B cell (primary cell): ENCODE results near the gene ELL. TPM values are rescaled to one million over a fixed set of nuclear protein-coding genes. Genes with fewer than 3 reads are reported as not detected.

ENCODE experiments used
- ATAC-seq: fragments of 200-7000 bp; cut with Tn5 transposase; one replicate; pipeline ENCODE4 v1.10.0; 2021; ENCODE audit warnings: low read depth, mild to moderate bottlenecking, moderate number of reproducible peaks, moderate library complexity
- CTCF ChIA-PET: fragments of 350-600 bp; sonication (Branson Sonifier 250); formaldehyde crosslinking; loops from one replicate; lab custom pipeline; 2021; ENCODE audit warnings: antibody characterized with exemption, inconsistent platforms; lab: Charles Lee
- POLR2A ChIA-PET: fragments of 350-600 bp; sonication (Branson Sonifier 250); formaldehyde crosslinking; loops from one replicate; lab custom pipeline; 2021; ENCODE audit warnings: antibody characterized with exemption; lab: Charles Lee
- DNase-seq: peaks from one replicate; pipeline ENCODE4 v3.0.0; 2013
- H2AFZ ChIP-seq: 2 replicates; pipeline ENCODE4 v1.6.1; 2012; ENCODE audit warnings: mild to moderate bottlenecking, low read depth, low read length; ENCODE audit not compliant: insufficient read depth, poor library complexity, severe bottlenecking
- H3K27ac ChIP-seq, 2 donors: 1 replicate in 1 of 2; 2 replicates in 1 of 2; pipeline ENCODE4 v1.5.1; 2012 to 2013; ENCODE audit warnings: low read length in 2 of 2, mild to moderate bottlenecking in 2 of 2, moderate library complexity in 1 of 2
- H3K27me3 ChIP-seq, 4 experiments: fragments of 200-600 bp in 1 of 4; sonication (generic) in 1 of 4; replicated peaks in 1 of 4; 1 replicate in 2 of 4; 2 replicates in 2 of 4; pipeline versions ENCODE4 v1.6.1 to v1.7.0; 2013 to 2016; ENCODE audit warnings: low read length in 3 of 4, mild to moderate bottlenecking in 2 of 4, mixed read lengths in 1 of 4, moderate library complexity in 1 of 4; ENCODE audit not compliant: insufficient read depth in 4 of 4, control insufficient read depth in 3 of 4; ENCODE audit errors: control extremely low read depth in 1 of 4
- H3K36me3 ChIP-seq, 2 experiments: replicated peaks in 1 of 2; 1 replicate in 1 of 2; 2 replicates in 1 of 2; pipeline versions ENCODE4 v1.6.1 to v1.7.1; 2013; ENCODE audit warnings: low read length in 1 of 2; ENCODE audit not compliant: insufficient read depth in 2 of 2, control insufficient read depth in 1 of 2; ENCODE audit errors: control extremely low read depth in 1 of 2, extremely low read depth in 1 of 2
- H3K4me1 ChIP-seq, 2 donors: fragments of 200-600 bp in 1 of 2; sonication (generic) in 1 of 2; 1 replicate in 1 of 2; 2 replicates in 1 of 2; pipeline versions ENCODE4 v1.5.1 to v1.6.1; 2013 to 2017; ENCODE audit warnings: low read length in 2 of 2; ENCODE audit not compliant: control insufficient read depth in 2 of 2, insufficient read depth in 2 of 2
- H3K4me2 ChIP-seq: replicated peaks from 2 replicates; pipeline ENCODE3; 2012; ENCODE audit warnings: mild to moderate bottlenecking, low read depth, low read length; ENCODE audit not compliant: poor library complexity, severe bottlenecking
- H3K4me3 ChIP-seq, 5 experiments: fragments of 200-600 bp in 1 of 5; sonication (generic) in 1 of 5; 1 replicate in 3 of 5; 2 replicates in 2 of 5; pipeline versions ENCODE4 v1.5.1 to v1.7.0; 2011 to 2016; ENCODE audit warnings: low read length in 4 of 5, mild to moderate bottlenecking in 4 of 5, low read depth in 2 of 5, control low read depth in 1 of 5, moderate library complexity in 1 of 5; ENCODE audit not compliant: insufficient read depth in 1 of 5; ENCODE audit errors: control extremely low read depth in 1 of 5, extremely low read depth in 1 of 5
- H3K79me2 ChIP-seq: fragments of 200-600 bp; sonication (generic); one replicate; pipeline ENCODE4 v1.6.0; 2016; ENCODE audit warnings: low read length; ENCODE audit not compliant: control insufficient read depth, insufficient read depth
- H3K9ac ChIP-seq: fragments of 200-600 bp; sonication (generic); 2 replicates; pipeline ENCODE4 v1.6.1; 2017; ENCODE audit warnings: mild to moderate bottlenecking, low read length, moderate library complexity
- H3K9me3 ChIP-seq, 3 donors: one replicate each; pipeline versions ENCODE4 v1.6.1 to v1.7.1; 2013; ENCODE audit warnings: low read length in 2 of 3; ENCODE audit not compliant: control insufficient read depth in 2 of 3, insufficient read depth in 1 of 3; ENCODE audit errors: control extremely low read depth in 1 of 3
- H4K20me1 ChIP-seq: 2 replicates; pipeline ENCODE4 v1.6.0; 2012; ENCODE audit warnings: mild to moderate bottlenecking, low read length; ENCODE audit not compliant: insufficient read depth, control insufficient read depth, poor library complexity, severe bottlenecking
- H3K27ac Mint-ChIP-seq: one replicate; pipeline ENCODE4 v1.8.0; 2021; ENCODE audit warnings: mixed read lengths
- H3K27me3 Mint-ChIP-seq: one replicate; pipeline ENCODE4 v1.8.0; 2021; ENCODE audit warnings: mixed read lengths
- H3K4me1 Mint-ChIP-seq: one replicate; pipeline ENCODE4 v1.8.0; 2021; ENCODE audit warnings: mixed read lengths
- H3K4me3 Mint-ChIP-seq: one replicate; pipeline ENCODE4 v1.8.0; 2021; ENCODE audit warnings: mixed read lengths
- H3K9me3 Mint-ChIP-seq: one replicate; pipeline ENCODE4 v1.8.0; 2022; ENCODE audit warnings: mixed read lengths; ENCODE audit not compliant: insufficient read depth
- CTCF ChIP-seq: fragments of 200-600 bp; IDR thresholded peaks from one replicate; pipeline ENCODE4 v1.8.0; 2022; ENCODE audit warnings: antibody characterized with exemption, mild to moderate bottlenecking
- EZH2 ChIP-seq: IDR thresholded peaks from 2 replicates; pipeline ENCODE4 v1.6.1; 2012; ENCODE audit warnings: borderline replicate concordance, low read depth, mild to moderate bottlenecking, moderate library complexity, low read length; ENCODE audit not compliant: insufficient read depth, poor library complexity, severe bottlenecking
- WGBS: methylation state at CpG from one replicate; pipeline ENCODE4 v1.1.5; 2013; ENCODE audit warnings: missing lambda C conversion rate; ENCODE audit not compliant: insufficient coverage; 5-methylcytosine and 5-hydroxymethylcytosine counted together
- intact Hi-C: fragments of 100-400 bp; cut with micrococcal nuclease; formaldehyde crosslinking; loops from one replicate; pipeline ENCODE4 v1.10.0; 2022
- polyA plus RNA-seq: library from polyadenylated mRNA; depleted of rRNA; stranded (reverse); fragments of >200 nt; gene quantifications from 2 replicates; pipeline ENCODE4 v1.2.3, GENCODE V29; 2012
- total RNA-seq, 2 donors: library from RNA; stranded (reverse); fragments of 120-200 nt in 1 of 2; gene quantifications; 1 replicate in 1 of 2; 2 replicates in 1 of 2; pipeline versions ENCODE4 v1.2.3 to v1.2.4, GENCODE V29; 2013 to 2022

Gene ELL
- total and polyA plus RNA-seq, 2 donors (not counting 1 experiment from before 2014, with no cell fraction given): 21.2 to 31.4 TPM

- POLR2A ChIA-PET: no interaction called here
These were observed 38.6 kb downstream of the ELL start for GRCh38 chr19:18483119-18483890.

More at GRCh38 chr19:18483119-18483890, 38.6 kb downstream of the ELL start:
- H3K27me3 Mint-ChIP-seq: no peaks in the 10 kb centered on the region
- DNase-seq: no peak
- intact Hi-C loops: no loop called here
- H3K27ac Mint-ChIP-seq: no peak overlapping the region
- no peaks in the 10 kb centered on the region for H3K9me3 Mint-ChIP-seq
- H3K4me2 ChIP-seq: no peak overlapping the region
- H3K9me3 ChIP-seq: no peaks in the 10 kb centered on the region
- H3K27ac ChIP-seq: no peak overlapping the region
- 87% methylated on average over 10 of the region's 12 CpGs for WGBS
- no peak for ATAC-seq
- H3K4me3 ChIP-seq: no peak overlapping the region
- peaks cover 54% of the 10 kb centered on the region for H3K4me1 Mint-ChIP-seq
- no peak overlapping the region for H3K4me3 Mint-ChIP-seq
- CTCF ChIA-PET: interaction anchor here (1.4 to 2.4 kb wide), 3 partner anchors 9 to 21 kb away, joined by 4 to 8 read pairs (median 5); no protein-coding TSS in a partner anchor
- peaks cover 0 to 2% of the 10 kb centered on the region in 2 experiments for H3K36me3 ChIP-seq
- TF ChIP-seq CTCF: no peak
- no peak for TF ChIP-seq EZH2
- H2AFZ ChIP-seq: no peak overlapping the region
- no peaks in the 10 kb centered on the region for H3K27me3 ChIP-seq
- H3K9ac ChIP-seq: no peak overlapping the region
- H3K4me1 ChIP-seq: peaks cover 18 to 24% of the 10 kb centered on the region in 2 donors
- H4K20me1 ChIP-seq: peaks cover 99% of the 10 kb centered on the region
- H3K79me2 ChIP-seq: peaks cover 99% of the 10 kb centered on the region
